ENCODE data around the gene TAB2.

GRCh38 chr6:149414009-149414408 lies 96.5 kb downstream of the TAB2 start:
- no peak for TF ChIP-seq YY1 (IDR thresholded peaks at IDR 0.05; ENCODE audit: insufficient read depth, insufficient read length)
- TF ChIP-seq ZNF274 (IDR thresholded peaks at IDR 0.05; ENCODE audit: low read depth, low read length), result no peak
